Smooth muscle cell of the pulmonary artery (primary cell): ENCODE measurements around the gene TTLL13. TPM values are rescaled to one million over a fixed set of nuclear protein-coding genes. Genes with fewer than 3 reads are reported as not detected.

Experiments used
- total RNA-seq: library from RNA; depleted of rRNA; stranded (reverse); fragments of >200 nt; gene quantifications from 2 replicates; pipeline ENCODE4 v1.2.3, GENCODE V29; 2014

Gene TTLL13
- total RNA-seq = 0.07 TPM in 1 of 2 replicates, not detected in the other

GRCh38 chr15:90249203-90249863, at the start of gene TTLL13:
Gene TTLL13, plus strand, starts transcription at chr15:90249556. Its CDS starts 1,075 bp downstream, at chr15:90250631.

GRCh38 chr15:90201130-90201943, 48.0 kb upstream of the TTLL13 start, which contains the start of gene SEMA4B:
Gene SEMA4B, plus strand, starts transcription at chr15:90201330. Its CDS starts 249 bp downstream, at chr15:90201579.

GRCh38 chr15:90233387-90234095, 15.8 kb upstream of the TTLL13 start, which contains the start of gene CIB1:
Gene CIB1, minus strand, starts transcription at chr15:90233941. Its CDS starts 56 bp downstream, at chr15:90233885.

GRCh38 chr15:90234096-90234988, 15.0 kb upstream of the TTLL13 start, which contains the start of gene GDPGP1:
Gene GDPGP1, plus strand, starts transcription at chr15:90234209. Its CDS starts 6,700 bp downstream, at chr15:90240909.

GRCh38 chr15:90265271-90266060, 16.1 kb downstream of the TTLL13 start, which contains the start of gene NGRN:
Gene NGRN, plus strand, starts transcription at chr15:90265672. Its CDS starts 41 bp downstream, at chr15:90265713.

Other genes starting within 250 kb of the TTLL13 start
- gene ZNF710, start 248.2 kb upstream of the TTLL13 start, total RNA-seq = 8.5 and 10.3 TPM in 2 replicates
- 61.6 and 81.6 TPM in 2 replicates for gene IDH2, start 147.1 kb upstream of the TTLL13 start, total RNA-seq
- 55.2 and 58.7 TPM in 2 replicates for gene SEMA4B, start 48.2 kb upstream of the TTLL13 start, total RNA-seq
- 30.1 and 40.8 TPM in 2 replicates for gene CIB1, start 15.6 kb upstream of the TTLL13 start, total RNA-seq
- gene GDPGP1, start 15.3 kb upstream of the TTLL13 start, total RNA-seq = 6.3 and 10.8 TPM in 2 replicates
- gene NGRN, start 16.1 kb downstream of the TTLL13 start, total RNA-seq = 89.4 and 97.8 TPM in 2 replicates
- 2.5 and 2.8 TPM in 2 replicates for gene ZNF774, start 102.7 kb downstream of the TTLL13 start, total RNA-seq
- 271 and 280 TPM in 2 replicates for gene IQGAP1, start 138.7 kb downstream of the TTLL13 start, total RNA-seq